Lung (tissue), 12 donors: ENCODE data around the gene PYM1. TPM values are rescaled to one million over a fixed set of nuclear protein-coding genes. Genes with fewer than 3 reads are reported as not detected.
"Not testable (repeated sequence)": the region's sequence is repeated elsewhere in the genome, so short reads cannot be mapped to it uniquely, and the experiment has no call there.

ENCODE experiments used
- ATAC-seq: fragments of 200-7000 bp; cut with Tn5 transposase; one replicate; pipeline ENCODE4 v1.9.1; 2020; ENCODE audit warnings: moderate number of reproducible peaks; ENCODE audit not compliant: insufficient read depth, low FRiP score
- DNase-seq, 3 donors: peaks; one replicate each; pipeline ENCODE4 v3.0.0-alpha.2; 2013 to 2017
- H3K27ac ChIP-seq, 2 donors: one replicate each; pipeline ENCODE4 v1.5.1; 2013; ENCODE audit warnings: mild to moderate bottlenecking in 2 of 2, moderate library complexity in 2 of 2, control low read depth in 1 of 2, inconsistent platforms in 1 of 2, low read depth in 1 of 2, low read length in 1 of 2
- H3K27me3 ChIP-seq, 3 donors: one replicate each; pipeline ENCODE4 v1.5.1; 2013; ENCODE audit warnings: low read length in 2 of 3; ENCODE audit not compliant: control insufficient read depth in 3 of 3, insufficient read depth in 3 of 3
- H3K36me3 ChIP-seq, 4 donors: one replicate each; pipeline ENCODE4 v1.5.1; 2013; ENCODE audit warnings: low read length in 4 of 4, mild to moderate bottlenecking in 1 of 4, moderate library complexity in 1 of 4; ENCODE audit not compliant: control insufficient read depth in 4 of 4, insufficient read depth in 4 of 4
- H3K4me1 ChIP-seq, 5 donors: one replicate each; pipeline ENCODE4 v1.5.1; 2013; ENCODE audit warnings: low read length in 5 of 5, mild to moderate bottlenecking in 2 of 5, moderate library complexity in 1 of 5; ENCODE audit not compliant: control insufficient read depth in 5 of 5, insufficient read depth in 5 of 5
- H3K4me3 ChIP-seq: one replicate; pipeline ENCODE4 v1.5.1; 2013; ENCODE audit warnings: mild to moderate bottlenecking, control low read depth, moderate library complexity
- H3K9ac ChIP-seq, 2 donors: one replicate each; pipeline ENCODE4 v1.5.1; 2013; ENCODE audit warnings: low read length in 2 of 2, control low read depth in 1 of 2; ENCODE audit not compliant: insufficient read depth in 1 of 2
- H3K9me3 ChIP-seq, 4 donors: one replicate each; pipeline ENCODE4 v1.5.1; 2013; ENCODE audit warnings: low read length in 3 of 4, mild to moderate bottlenecking in 1 of 4, moderate library complexity in 1 of 4; ENCODE audit not compliant: control insufficient read depth in 4 of 4, insufficient read depth in 3 of 4
- WGBS, 2 donors: extraction: QIAGEN DNeasy Blood & Tissue Kit; methylation state at CpG; one replicate each; pipeline ENCODE4 v1.1.7; 2013; 5-methylcytosine and 5-hydroxymethylcytosine counted together
- polyA plus RNA-seq, 2 donors: library from polyadenylated mRNA; stranded (reverse); fragments of 200-250 nt; gene quantifications; one replicate each; pipeline ENCODE4 v1.2.1, GENCODE V29; 2013
- total RNA-seq, 2 donors: library from RNA; depleted of rRNA in 1 of 2; stranded (reverse); fragments of >200 nt in 1 of 2; gene quantifications; one replicate each; pipeline ENCODE4 v1.2.1, GENCODE V29; 2014 to 2021
- TF ChIP-seq, protein P1 (sequence below): IDR thresholded peaks from 2 replicates; pipeline ENCODE4 v1.5.1; 2012; ENCODE audit warnings: mild to moderate bottlenecking; ENCODE audit errors: control extremely low read depth, extremely low read depth
- donor health status: control.
- donor health status: control.
- donor health status: Bipolar disorder and iron deficiency.
- donor health status: healthy.
- donor health status: DM: yes; HTN: yes; CAD: no.

The PYM1 gene
- total and polyA plus RNA-seq, 4 donors = 32.0 to 44.9 (median 35.0) TPM

DNA sequence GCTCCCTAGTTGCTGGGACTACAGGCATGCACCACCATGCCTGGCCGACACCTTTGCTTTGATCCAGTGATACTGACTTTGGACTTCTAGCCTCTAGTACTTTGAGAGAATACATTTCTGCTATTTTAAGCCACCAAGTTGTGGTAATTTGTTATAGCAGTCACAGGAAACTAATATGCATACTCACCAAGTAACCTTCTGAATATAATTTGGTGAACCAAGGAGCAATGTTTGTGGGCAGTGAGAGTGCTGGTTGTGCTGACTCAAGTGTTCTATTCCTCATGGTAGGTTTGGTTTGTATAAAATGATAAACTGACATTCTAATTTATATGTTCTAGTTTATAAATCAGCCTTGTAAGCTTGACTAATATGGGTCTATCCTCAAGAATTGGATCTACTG lies 42.6 kb downstream of the PYM1 start:
- H3K36me3 ChIP-seq = no peaks in the 10 kb centered on the region
- TF ChIP-seq, protein P1, sequence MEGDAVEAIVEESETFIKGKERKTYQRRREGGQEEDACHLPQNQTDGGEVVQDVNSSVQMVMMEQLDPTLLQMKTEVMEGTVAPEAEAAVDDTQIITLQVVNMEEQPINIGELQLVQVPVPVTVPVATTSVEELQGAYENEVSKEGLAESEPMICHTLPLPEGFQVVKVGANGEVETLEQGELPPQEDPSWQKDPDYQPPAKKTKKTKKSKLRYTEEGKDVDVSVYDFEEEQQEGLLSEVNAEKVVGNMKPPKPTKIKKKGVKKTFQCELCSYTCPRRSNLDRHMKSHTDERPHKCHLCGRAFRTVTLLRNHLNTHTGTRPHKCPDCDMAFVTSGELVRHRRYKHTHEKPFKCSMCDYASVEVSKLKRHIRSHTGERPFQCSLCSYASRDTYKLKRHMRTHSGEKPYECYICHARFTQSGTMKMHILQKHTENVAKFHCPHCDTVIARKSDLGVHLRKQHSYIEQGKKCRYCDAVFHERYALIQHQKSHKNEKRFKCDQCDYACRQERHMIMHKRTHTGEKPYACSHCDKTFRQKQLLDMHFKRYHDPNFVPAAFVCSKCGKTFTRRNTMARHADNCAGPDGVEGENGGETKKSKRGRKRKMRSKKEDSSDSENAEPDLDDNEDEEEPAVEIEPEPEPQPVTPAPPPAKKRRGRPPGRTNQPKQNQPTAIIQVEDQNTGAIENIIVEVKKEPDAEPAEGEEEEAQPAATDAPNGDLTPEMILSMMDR = no peak
- WGBS, 2 donors = 86 to 88% methylated on average over 1 of the region's 1 CpG
- DNase-seq (no peak), ATAC-seq (no peak)
- H3K27ac ChIP-seq = no peak overlapping the region
- H3K9ac ChIP-seq = no peak overlapping the region
- H3K27me3 ChIP-seq = no peaks in the 10 kb centered on the region
- H3K4me3 ChIP-seq = no peak overlapping the region
- no peaks in the 10 kb centered on the region for H3K9me3 ChIP-seq
- H3K4me1 ChIP-seq = no peaks in the 10 kb centered on the region

DNA sequence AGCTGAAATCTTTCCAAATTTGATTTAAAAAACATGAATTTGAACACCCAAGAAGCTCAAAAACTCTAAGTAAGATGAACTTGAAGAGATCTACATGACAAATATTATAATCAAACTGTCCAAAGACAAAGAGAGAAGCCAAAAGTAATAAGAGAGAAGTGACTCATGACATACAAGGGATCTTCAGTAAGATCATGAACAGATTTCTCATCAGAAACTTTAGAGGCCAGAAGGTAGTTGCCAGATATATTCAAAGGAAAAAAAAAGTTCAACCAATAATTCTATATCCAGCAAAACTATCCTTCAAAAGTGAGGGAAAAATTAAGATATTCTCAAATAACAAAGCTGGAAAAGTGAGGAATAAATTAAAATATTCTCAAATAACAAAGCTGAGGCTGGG lies 49.9 kb downstream of the PYM1 start:
- H3K36me3 ChIP-seq = no peaks in the 10 kb centered on the region
- no peak overlapping the region for H3K9ac ChIP-seq
- DNase-seq = no peak
- no peak overlapping the region for H3K4me3 ChIP-seq
- H3K9me3 ChIP-seq = no peaks in the 10 kb centered on the region
- H3K27ac ChIP-seq = no peak overlapping the region
- ATAC-seq = no peak
- no peaks in the 10 kb centered on the region for H3K27me3 ChIP-seq
- H3K4me1 ChIP-seq = no peaks in the 10 kb centered on the region
- TF ChIP-seq, protein P1 = no peak

DNA sequence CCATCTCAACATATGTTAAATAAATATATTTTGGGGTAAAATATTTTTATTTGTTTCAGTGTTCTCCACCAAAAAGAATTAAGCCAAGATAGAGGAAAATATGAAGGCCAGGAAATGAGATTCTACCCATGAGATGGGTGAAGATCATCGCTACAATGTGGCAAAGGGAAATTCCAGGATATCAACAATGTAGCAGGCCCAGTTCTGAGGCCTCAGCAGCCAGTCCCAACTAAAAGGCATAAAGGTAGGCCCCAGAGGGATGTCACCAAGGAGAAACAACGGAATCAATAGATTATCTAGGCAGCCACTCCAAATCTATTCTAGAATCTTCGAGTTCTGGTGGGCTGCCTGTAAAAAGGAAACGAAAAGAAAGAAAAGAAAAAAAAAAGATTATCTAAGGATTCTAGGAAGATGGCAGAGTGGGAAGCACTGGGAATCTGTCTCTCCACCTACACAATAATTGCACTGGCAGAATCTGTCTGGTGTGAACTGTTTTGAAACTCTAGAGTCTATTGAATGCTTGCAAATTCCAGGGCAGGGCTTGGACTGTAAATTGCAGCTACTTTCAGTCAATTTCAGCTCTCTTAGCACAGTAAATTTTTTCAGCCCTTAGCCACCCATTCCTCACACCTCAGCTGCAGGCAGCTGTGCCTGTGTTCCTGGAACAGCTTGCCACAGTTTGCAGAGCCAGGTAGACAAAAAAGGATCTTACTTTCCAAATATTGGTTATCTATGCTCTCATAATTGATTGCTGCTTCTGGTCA lies 51.8 kb downstream of the PYM1 start:
- ATAC-seq (no peak), DNase-seq (peak in 1 of 3 donors; percentile 13)
- Histone ChIP-seq H3K9ac (no peak overlapping the region), H3K4me3 (no peak overlapping the region), H3K27me3 (no peaks in the 10 kb centered on the region), H3K4me1 (no peaks in the 10 kb centered on the region), H3K36me3 (no peaks in the 10 kb centered on the region), H3K9me3 (no peaks in the 10 kb centered on the region), H3K27ac (no peak overlapping the region)
- WGBS, 2 donors = 87 to 89% methylated on average over 4 of the region's 4 CpGs
- TF ChIP-seq, protein P1 = no peak

DNA sequence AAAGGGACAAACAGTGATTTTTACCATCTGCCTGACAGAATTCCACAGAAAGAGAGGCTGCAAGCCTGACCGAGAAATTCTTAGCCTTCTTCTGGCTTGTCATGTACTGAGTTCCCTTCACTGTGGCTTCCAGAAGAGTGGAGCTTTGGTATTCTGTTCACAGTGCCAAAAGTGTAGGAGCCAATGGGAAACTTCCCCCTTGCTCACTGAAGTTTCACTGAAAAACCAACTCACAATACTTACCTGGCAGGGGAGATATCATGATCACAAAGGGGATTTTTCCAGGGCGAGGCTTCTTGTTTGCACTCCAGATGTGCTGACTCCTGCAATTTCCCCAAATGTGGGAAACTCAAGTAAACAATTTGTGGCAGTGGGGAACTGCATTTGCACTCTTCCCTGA lies 53.3 kb downstream of the PYM1 start:
- 54 to 79% methylated on average over 2 of the region's 2 CpGs for WGBS, 2 donors
- no peak overlapping the region for H3K27ac ChIP-seq
- ATAC-seq = no peak

DNA sequence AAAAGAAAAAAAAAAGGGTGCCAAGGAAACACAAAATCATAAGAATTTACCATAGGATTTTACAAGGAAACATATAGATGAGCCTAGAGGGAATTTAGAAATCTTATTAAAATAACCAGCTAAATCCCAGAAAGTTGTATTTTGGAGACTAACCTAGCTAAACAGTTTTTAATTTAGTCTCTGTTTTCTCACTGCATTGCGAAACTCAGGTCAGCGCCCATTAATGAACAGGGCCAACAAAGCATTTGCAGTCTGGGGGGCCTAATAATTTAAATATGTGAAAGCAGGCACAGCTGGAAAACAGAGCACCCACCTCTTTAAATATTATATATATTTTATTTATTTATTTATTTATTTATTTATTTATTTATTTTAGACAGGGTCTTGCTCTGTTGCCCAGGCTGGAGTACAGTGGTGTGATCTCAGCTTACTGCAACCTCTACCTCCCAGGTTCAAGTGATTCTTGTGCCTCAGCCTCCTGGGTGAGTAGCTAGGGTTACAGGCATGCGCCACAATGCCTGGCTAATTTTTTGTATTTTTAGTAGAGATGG lies 61.2 kb downstream of the PYM1 start:
- not testable (repeated sequence) for ATAC-seq, DNase-seq, H3K27ac ChIP-seq, H3K9me3 ChIP-seq, H3K4me1 ChIP-seq, H3K36me3 ChIP-seq, H3K9ac ChIP-seq, H3K27me3 ChIP-seq, H3K4me3 ChIP-seq
- WGBS, 2 donors = 94 to 100% methylated on average over 3 of the region's 3 CpGs

More for the DNA sequence above, 53.3 kb downstream of the PYM1 start:
- DNase-seq = peak in 2 of 3 donors; percentile 15 to 25
- Histone ChIP-seq H3K9me3 (no peaks in the 10 kb centered on the region), H3K9ac (peak overlapping the region in 1 of 2 donors; percentile 5), H3K4me1 (no peaks in the 10 kb centered on the region), H3K4me3 (no peak overlapping the region), H3K27me3 (no peaks in the 10 kb centered on the region), H3K36me3 (no peaks in the 10 kb centered on the region)
- TF ChIP-seq, protein P1 = no peak
